ENCODE data around the gene NCR2. TPM values are rescaled to one million over a fixed set of nuclear protein-coding genes. Genes with fewer than 3 reads are reported as not detected.
"Not testable (repeated sequence)": the region's sequence is repeated elsewhere in the genome, so short reads cannot be mapped to it uniquely, and the experiment has no call there.

NCR2 gene
- total RNA-seq (not detected), polyA plus RNA-seq (not detected)
- long read RNA-seq, donor 1 = 0 reads
- long read RNA-seq, donor 2 = 0 reads
- long read RNA-seq, donor 3 = 0 reads
- long read RNA-seq, donor 4 = 0 reads

GRCh38 chr6:41335296-41335695, at the start of gene NCR2:
NCR2 (plus strand) TSS chr6:41335608; CDS start chr6:41335877, 269 bp downstream.
- WGBS = 85% methylated on average over 5 of the region's 5 CpGs
- H3K27ac ChIP-seq (ENCODE audit: low read length) = no peak within 1 kb of the TSS
- no peak within 1 kb of the TSS for H3K4me3 ChIP-seq (ENCODE audit: low read length)
- no peaks in the 10 kb centered on the region for H3K9me3 ChIP-seq (ENCODE audit: control insufficient read depth, low read length)
- ATAC-seq (no peak), DNase-seq (no peak)
- intact Hi-C loops (cut with DNase I) = no loop called here
- no peaks in the 10 kb centered on the region for H3K27me3 ChIP-seq (ENCODE audit: control insufficient read depth, insufficient read depth)
- no peaks in the 10 kb centered on the region for H3K4me1 ChIP-seq (ENCODE audit: control insufficient read depth, insufficient read depth, low read length)

GRCh38 chr6:41286544-41287346, 48.7 kb upstream of the NCR2 start, which contains the start of gene TREM1:
TREM1 (minus strand) TSS chr6:41286682; CDS start chr6:41286655, 27 bp downstream.
- peak within 1 kb of the TSS; percentile 7 for H3K27ac ChIP-seq (ENCODE audit: low read length)
- DNase-seq (peak in 2 of 3 donors; percentile 31 to 58), ATAC-seq (peak; percentile 57 to 68)
- H3K27me3 ChIP-seq (ENCODE audit: control insufficient read depth, insufficient read depth) = no peaks in the 10 kb centered on the region
- no peak within 1 kb of the TSS for H3K4me3 ChIP-seq (ENCODE audit: low read length)
- intact Hi-C loops (cut with DNase I) = no loop called here
- 61% methylated on average over 8 of the region's 8 CpGs for WGBS
- H3K9me3 ChIP-seq (ENCODE audit: control insufficient read depth, low read length) = no peaks in the 10 kb centered on the region
- no peaks in the 10 kb centered on the region for H3K4me1 ChIP-seq (ENCODE audit: control insufficient read depth, insufficient read depth, low read length)

GRCh38 chr6:41288030-41288753, 47.2 kb upstream of the NCR2 start:
- no peak for DNase-seq
- no peaks in the 10 kb centered on the region for H3K9me3 ChIP-seq (ENCODE audit: control insufficient read depth, low read length)
- ATAC-seq = peak; percentile 53 to 60
- no peaks in the 10 kb centered on the region for H3K4me1 ChIP-seq (ENCODE audit: control insufficient read depth, insufficient read depth, low read length)
- 40% methylated on average over 6 of the region's 6 CpGs for WGBS
- no peak overlapping the region for H3K27ac ChIP-seq (ENCODE audit: low read length)
- H3K4me3 ChIP-seq (ENCODE audit: low read length) = no peak overlapping the region
- intact Hi-C loops (cut with DNase I) = no loop called here
- no peaks in the 10 kb centered on the region for H3K27me3 ChIP-seq (ENCODE audit: control insufficient read depth, insufficient read depth)

GRCh38 chr6:41288754-41289129, 46.7 kb upstream of the NCR2 start:
- H3K4me3 ChIP-seq (ENCODE audit: low read length) = no peak overlapping the region
- no peaks in the 10 kb centered on the region for H3K27me3 ChIP-seq (ENCODE audit: control insufficient read depth, insufficient read depth)
- intact Hi-C loops (cut with DNase I) = no loop called here
- no peak overlapping the region for H3K27ac ChIP-seq (ENCODE audit: low read length)
- DNase-seq = no peak
- no peaks in the 10 kb centered on the region for H3K4me1 ChIP-seq (ENCODE audit: control insufficient read depth, insufficient read depth, low read length)
- WGBS = 63% methylated on average over 2 of the region's 2 CpGs
- ATAC-seq = no peak
- no peaks in the 10 kb centered on the region for H3K9me3 ChIP-seq (ENCODE audit: control insufficient read depth, low read length)

GRCh38 chr6:41289815-41290214, 45.6 kb upstream of the NCR2 start:
- Histone ChIP-seq H3K27me3 (ENCODE audit: control insufficient read depth, insufficient read depth) (no peaks in the 10 kb centered on the region), H3K4me3 (ENCODE audit: low read length) (no peak overlapping the region), H3K4me1 (ENCODE audit: control insufficient read depth, insufficient read depth, low read length) (no peaks in the 10 kb centered on the region), H3K9me3 (ENCODE audit: control insufficient read depth, low read length) (no peaks in the 10 kb centered on the region), H3K27ac (ENCODE audit: low read length) (no peak overlapping the region)
- DNase-seq = no peak
- ATAC-seq = no peak
- intact Hi-C loops (cut with DNase I) = no loop called here
- 73% methylated on average over 4 of the region's 4 CpGs for WGBS

- no peaks in the 10 kb centered on the region for H3K27me3 ChIP-seq (ENCODE audit: control insufficient read depth, insufficient read depth)
- no peak overlapping the region for H3K27ac ChIP-seq (ENCODE audit: low read length)
- ATAC-seq (no peak), DNase-seq (no peak)
- no peak overlapping the region for H3K4me3 ChIP-seq (ENCODE audit: low read length)
- no peaks in the 10 kb centered on the region for H3K4me1 ChIP-seq (ENCODE audit: control insufficient read depth, insufficient read depth, low read length)
- intact Hi-C loops (cut with DNase I) = no loop called here
- WGBS = 20% methylated on average over 1 of the region's 1 CpG
- H3K9me3 ChIP-seq (ENCODE audit: control insufficient read depth, low read length) = no peaks in the 10 kb centered on the region
Measured at GRCh38 chr6:41291717-41292116, 43.7 kb upstream of the NCR2 start.

GRCh38 chr6:41294214-41294872, 41.1 kb upstream of the NCR2 start:
- 88% methylated on average over 3 of the region's 3 CpGs for WGBS

GRCh38 chr6:41297248-41297647, 38.2 kb upstream of the NCR2 start:
- H3K27ac ChIP-seq (ENCODE audit: low read length); H3K4me1 ChIP-seq (ENCODE audit: control insufficient read depth, insufficient read depth, low read length); DNase-seq; H3K27me3 ChIP-seq (ENCODE audit: control insufficient read depth, insufficient read depth); H3K9me3 ChIP-seq (ENCODE audit: control insufficient read depth, low read length); H3K4me3 ChIP-seq (ENCODE audit: low read length); ATAC-seq; intact Hi-C loops (cut with DNase I): not testable (repeated sequence)
- WGBS = 87% methylated on average over 5 of the region's 5 CpGs

More at GRCh38 chr6:41294214-41294872, 41.1 kb upstream of the NCR2 start:
- Histone ChIP-seq H3K4me1 (ENCODE audit: control insufficient read depth, insufficient read depth, low read length) (no peaks in the 10 kb centered on the region), H3K27ac (ENCODE audit: low read length) (no peak overlapping the region), H3K4me3 (ENCODE audit: low read length) (no peak overlapping the region), H3K27me3 (ENCODE audit: control insufficient read depth, insufficient read depth) (no peaks in the 10 kb centered on the region), H3K9me3 (ENCODE audit: control insufficient read depth, low read length) (no peaks in the 10 kb centered on the region)
- intact Hi-C loops (cut with DNase I) = no loop called here
- ATAC-seq (peak in 1 of 2 donors; percentile 13), DNase-seq (no peak)

GRCh38 chr6:41298785-41299502, 36.5 kb upstream of the NCR2 start:
- Histone ChIP-seq H3K4me3 (ENCODE audit: low read length) (no peak overlapping the region), H3K4me1 (ENCODE audit: control insufficient read depth, insufficient read depth, low read length) (no peaks in the 10 kb centered on the region), H3K27ac (ENCODE audit: low read length) (no peak overlapping the region), H3K27me3 (ENCODE audit: control insufficient read depth, insufficient read depth) (no peaks in the 10 kb centered on the region), H3K9me3 (ENCODE audit: control insufficient read depth, low read length) (no peaks in the 10 kb centered on the region)
- WGBS = 52% methylated on average over 3 of the region's 3 CpGs
- intact Hi-C loops (cut with DNase I) = no loop called here
- ATAC-seq (no peak), DNase-seq (no peak)

GRCh38 chr6:41302638-41303037, 32.8 kb upstream of the NCR2 start:
- 76% methylated on average over 5 of the region's 5 CpGs for WGBS
- intact Hi-C loops (cut with DNase I) = no loop called here

More at GRCh38 chr6:41302638-41303037, 32.8 kb upstream of the NCR2 start:
- Histone ChIP-seq H3K4me1 (ENCODE audit: control insufficient read depth, insufficient read depth, low read length) (no peaks in the 10 kb centered on the region), H3K4me3 (ENCODE audit: low read length) (no peak overlapping the region), H3K9me3 (ENCODE audit: control insufficient read depth, low read length) (no peaks in the 10 kb centered on the region), H3K27me3 (ENCODE audit: control insufficient read depth, insufficient read depth) (no peaks in the 10 kb centered on the region), H3K27ac (ENCODE audit: low read length) (no peak overlapping the region)
- DNase-seq (no peak), ATAC-seq (no peak)
